Right lung (tissue), 5 donors: ENCODE measurements around the gene TRIM65. TPM values are rescaled to one million over a fixed set of nuclear protein-coding genes. Genes with fewer than 3 reads are reported as not detected.
"Not testable (repeated sequence)": the region's sequence is repeated elsewhere in the genome, so short reads cannot be mapped to it uniquely, and the experiment has no call there.

Experiments
- DNase-seq, 2 donors: peaks; one replicate each; pipeline ENCODE4 v3.0.0-alpha.2; 2013
- polyA plus RNA-seq, 5 donors: library from polyadenylated mRNA; unstranded; fragments of 120-200 nt; gene quantifications; one replicate each; pipeline versions ENCODE4 v1.2.1 to v1.2.3, GENCODE V29; 2013; ENCODE audit warnings: inconsistent platforms in 1 of 5, low replicate concordance in 1 of 5; ENCODE audit not compliant: insufficient read length in 5 of 5, insufficient read depth in 1 of 5

Gene TRIM65
- polyA plus RNA-seq, 5 donors, result 12.8 to 26.7 (median 20.8) TPM

DNA sequence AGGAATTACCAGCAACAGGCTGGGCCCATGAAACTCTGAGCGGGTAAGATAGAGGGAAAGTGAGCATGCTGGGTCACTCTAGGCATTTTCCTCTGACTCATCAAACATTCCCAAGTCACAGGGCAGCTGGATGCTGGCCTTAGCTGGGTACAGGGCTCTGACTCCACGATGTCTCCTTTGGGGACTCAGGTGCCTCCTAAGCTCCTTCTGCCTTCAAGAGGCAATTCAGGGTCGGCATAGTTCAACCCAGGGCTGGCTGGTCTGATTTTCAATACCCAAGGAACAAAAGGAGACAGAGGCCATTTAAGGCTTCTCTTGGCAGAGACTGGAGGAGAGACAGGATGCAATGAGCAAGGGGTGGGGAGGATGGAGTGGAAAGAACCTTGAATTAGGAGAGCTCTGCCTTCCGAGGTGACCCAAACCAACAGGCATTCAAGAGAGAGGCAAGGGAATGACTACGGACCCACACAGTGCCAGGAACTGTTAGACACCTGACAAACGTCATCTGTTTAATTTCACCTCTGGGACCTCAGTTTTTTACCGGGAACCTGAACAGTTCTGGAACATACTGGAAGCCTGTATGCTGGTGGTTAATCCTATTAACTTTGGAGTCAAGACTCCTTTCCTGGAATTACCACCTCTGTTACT is 42.5 kb downstream of the TRIM65 start:
- no peak for DNase-seq

DNA sequence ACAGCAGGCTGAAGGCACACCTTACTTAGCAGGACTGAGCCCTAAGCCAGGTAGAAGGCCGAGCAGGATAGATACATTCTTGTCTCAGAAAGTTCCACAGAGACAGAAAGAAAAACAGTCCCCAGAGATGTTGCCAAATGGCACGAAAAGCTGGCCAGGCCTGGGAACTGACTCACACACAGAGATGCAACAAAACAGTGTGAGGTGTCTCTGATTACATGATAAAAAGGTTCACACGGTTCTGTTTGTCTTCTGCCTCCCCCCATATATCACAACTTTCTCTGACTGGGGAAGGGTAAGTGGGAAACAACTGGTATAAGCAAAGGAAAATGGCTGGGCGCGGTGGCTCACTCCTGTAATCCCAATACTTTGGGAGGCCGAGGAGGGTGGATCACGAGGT is 43.3 kb downstream of the TRIM65 start:
- DNase-seq, result no peak

DNA sequence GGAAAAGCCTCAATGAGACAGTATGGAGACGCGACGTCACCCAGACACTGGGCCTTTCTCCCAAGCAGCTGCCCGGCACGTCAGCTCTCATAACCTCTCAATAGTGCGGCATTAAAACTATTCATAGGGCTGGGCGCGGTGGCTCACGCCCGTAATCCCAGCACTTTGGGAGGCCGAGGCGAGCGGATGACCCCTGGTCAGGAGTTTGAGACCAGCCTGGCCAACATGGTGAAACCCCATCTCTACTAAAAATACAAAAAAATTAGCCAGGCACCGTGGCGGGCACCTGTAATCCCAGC is 45.1 kb downstream of the TRIM65 start:
- DNase-seq, result not testable (repeated sequence)

DNA sequence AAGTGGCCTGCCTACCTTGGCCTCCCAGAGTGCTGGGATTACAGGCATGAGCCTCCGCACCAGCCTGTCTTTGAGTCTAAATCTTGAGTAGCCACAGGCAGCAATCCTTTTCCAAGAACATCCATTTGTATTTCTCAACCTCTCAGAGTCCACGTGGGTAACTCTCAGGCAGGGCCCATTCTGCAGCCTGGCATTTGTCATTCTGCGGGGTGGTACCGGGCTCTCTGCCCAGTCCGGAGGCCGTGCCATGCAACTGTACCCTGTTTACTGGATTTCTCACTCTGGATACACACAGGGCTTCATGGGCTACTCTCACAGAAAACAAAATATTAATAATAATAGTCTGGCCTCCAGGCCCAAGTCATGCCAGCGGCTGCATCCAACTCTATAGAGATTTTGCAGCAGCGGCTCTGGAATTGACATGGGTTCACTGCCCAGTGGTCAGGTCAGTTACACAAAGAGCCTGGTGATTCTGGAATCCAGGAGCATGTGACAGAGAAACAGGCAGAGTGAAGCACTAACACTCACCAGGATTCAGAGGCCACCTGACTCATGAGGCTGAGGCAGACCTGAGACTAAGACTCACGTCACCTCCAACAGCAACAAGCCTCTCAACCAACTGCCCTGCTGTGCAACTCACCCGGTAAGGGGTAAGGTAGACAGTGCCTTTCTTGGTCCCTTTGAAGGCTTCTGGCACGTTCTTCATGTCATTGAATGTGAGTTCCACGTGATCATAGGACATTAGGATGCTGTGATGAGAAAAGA is 45.6 kb downstream of the TRIM65 start:
- DNase-seq, result no peak

DNA sequence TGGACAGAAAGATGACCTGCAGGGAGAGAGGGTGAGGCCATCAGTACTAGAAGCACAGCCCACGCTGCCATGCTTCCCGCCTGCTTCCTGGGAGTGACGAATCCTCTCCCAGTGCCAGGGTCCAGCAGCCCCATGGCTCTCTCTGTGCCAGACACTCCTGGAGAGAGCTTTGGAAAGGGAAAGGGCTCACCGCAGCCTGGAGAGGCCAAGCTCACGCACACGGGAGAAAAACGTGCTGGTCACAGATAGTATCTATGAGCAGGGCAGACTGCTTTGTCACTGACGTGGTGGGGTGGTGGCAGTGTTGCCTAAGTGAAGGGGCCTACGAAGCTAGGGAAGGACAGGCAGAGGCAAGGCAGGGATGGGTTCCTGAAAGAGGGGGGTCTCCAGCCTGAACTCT is 47.0 kb downstream of the TRIM65 start:
- no peak for DNase-seq

DNA sequence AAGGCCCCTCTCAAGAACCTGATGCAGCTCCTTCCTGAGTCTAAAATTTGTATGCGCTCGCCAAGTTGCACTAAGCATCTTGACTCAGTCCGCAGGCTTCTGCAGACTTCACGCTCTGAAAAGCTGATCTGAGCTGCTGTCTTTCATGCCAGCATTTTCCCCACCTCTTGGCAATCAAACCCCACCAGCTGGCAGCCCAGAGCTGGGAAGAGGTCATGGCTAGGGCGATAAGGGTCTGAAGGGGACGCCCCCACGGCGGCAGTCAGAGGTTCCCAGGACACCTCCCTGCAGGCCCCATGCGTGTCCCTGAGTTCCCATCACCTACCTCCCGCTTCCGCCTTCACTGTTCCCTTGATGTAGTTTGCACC is 47.5 kb downstream of the TRIM65 start:
- DNase-seq, result no peak

DNA sequence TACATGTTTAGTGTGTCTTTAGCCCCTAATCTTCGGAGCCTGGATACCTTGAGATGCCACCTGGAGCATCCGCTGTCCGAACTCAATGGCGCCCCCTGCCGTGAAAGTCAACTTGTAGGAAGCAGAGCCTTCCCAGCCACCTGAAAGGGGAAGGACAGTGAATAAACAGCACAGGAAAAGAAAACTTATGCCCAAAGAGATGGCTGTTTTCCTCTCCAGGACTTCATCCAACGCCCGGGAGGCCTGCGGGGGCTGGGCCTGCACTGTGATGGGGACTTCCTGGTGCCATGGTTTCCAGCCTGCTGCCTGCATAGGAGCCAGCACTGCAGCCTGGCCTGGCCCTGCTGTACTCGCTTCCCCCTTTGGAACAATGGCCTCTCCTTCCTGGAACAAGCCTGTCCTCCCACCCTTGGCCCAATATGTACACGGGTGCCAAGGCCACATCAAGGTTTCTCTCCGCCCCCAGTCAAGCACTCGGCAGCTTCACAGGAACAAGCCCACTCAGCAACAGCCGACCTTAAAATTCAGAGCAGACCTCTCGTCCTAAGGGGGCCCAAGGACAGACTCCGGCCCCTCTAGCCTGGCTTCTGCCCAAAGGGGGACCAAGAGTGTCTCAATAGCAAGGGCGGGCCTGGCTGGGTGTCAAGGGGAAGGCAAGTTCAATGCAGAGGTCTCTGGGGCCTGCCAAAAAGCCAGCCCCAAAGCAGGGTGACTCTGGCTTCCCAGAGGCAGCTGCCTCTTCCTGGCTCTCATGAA is 48.0 kb downstream of the TRIM65 start:
- DNase-seq, result no peak

DNA sequence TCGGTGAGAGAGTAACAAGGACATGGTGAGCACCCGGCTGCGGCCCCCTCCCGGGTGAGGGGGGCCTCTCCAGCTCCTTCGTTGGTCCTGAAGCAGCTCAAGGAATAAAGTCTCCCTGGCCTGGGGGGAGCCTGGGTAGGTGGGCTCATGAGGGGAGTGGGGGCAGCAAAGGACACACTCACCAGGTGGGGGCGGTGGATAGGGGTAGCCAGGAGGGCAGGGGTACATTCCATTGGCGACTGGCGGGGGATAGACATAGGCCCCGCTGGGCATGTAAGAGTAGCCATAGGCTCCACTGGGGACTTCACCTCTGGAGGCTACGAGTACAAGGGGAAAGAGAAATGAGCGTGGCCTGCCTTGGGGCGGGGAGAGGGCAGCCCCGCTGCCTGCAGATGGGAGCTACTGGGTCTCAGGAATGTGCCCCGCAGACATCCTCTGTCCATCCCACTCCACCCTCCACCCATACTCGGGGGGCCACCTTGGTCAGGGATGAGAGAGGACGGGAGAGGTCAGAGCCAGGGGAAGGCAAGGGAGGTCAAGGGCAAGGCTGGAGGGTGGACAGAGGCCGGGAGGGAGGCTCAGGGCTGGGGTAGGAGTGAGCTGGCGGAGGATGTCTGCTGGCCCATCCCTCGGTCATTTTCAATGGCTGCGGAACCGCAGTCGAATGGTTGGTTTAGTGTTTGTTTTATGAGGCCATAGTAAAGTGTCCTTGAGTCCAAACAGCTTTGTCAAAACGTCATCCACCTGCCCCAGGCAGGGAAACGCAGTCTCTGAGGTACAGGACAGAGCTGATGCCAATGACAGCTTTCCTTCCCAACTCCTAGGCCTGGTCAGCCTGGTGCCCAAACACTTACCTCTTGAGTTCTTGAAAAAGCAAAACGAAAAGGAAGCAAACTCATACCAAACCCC is 48.9 kb downstream of the TRIM65 start:
- no peak for DNase-seq

DNA sequence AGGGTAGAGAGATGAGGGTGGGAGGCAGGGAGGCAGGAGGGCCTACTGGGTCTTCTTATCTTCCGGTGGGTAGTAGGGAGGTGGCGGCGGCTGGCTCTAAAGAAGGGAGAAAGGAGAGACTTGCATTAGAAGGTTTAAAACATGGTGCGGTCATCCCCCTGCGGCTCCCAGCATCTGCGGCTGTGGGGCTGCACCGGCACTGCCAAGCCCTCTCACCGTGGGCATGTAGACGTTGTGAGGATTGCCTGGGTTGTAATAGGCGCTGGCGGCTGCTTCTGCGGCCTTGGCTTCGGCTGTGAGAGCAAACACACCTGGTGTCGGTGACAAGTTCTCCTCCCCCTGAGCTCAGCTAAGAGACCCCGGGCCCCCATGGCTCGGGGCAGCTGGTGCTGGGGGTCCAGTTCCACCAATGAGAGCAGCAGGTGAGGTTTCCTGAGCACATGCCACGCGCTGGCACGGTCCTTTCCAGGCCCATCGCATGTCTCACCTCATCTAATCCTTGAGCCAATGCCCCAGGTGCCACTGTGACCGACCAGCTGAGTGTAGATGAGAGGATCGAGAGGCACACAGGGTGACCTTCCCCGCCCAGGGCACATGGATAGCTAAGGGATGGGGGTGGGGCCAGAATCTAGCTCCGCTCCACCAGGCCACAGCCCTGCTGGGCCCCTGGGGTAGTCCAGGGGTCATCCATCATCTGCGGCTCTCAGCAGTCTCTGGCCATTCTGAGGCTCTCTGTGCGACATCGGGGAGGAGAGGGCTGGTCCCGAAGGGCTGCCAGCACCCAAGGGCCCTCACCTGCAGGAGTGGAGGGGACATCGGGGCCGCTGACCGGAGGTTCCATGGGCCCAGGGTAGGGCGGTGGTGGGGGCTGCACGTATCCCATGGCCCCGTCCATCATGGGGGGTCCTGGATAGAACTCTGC is 49.8 kb downstream of the TRIM65 start:
- DNase-seq, result no peak

DNA sequence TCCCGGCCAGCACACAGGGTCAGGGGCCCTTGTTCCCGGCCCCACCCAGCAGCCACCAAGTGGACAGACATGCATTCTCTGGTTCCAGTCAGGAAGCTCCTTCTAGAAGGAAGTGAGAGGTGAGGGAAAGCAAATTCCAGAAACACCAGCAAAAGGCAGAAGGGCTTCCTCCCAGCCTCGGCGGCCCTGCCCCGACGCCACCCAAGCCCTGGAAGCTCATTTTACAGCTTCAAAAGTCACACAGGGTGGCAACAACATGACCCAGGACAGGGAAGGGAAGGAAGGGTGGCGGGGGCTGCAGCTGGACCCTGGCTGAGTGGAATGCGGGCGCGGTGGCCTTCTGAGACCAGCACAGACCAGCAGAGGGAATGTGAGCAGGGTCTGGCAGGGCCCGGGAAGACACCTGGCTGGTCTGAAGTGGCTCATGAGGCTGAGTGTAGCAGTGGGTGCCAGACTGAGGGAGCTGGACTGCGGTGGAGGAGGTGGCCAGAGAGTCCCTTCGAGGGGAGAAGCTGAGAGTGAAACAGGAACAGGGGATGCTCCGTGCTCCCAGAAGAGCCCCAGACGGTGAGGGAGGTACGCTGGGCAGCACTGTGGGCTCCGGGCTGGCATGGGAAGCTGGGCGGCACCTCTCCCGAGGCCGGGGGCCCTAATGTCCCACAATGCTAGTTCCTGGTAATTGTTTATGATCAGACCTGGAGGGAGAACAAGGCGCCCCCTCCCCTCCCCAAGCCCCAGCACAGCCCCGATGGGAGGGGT is 50.6 kb downstream of the TRIM65 start:
- no peak for DNase-seq

DNA sequence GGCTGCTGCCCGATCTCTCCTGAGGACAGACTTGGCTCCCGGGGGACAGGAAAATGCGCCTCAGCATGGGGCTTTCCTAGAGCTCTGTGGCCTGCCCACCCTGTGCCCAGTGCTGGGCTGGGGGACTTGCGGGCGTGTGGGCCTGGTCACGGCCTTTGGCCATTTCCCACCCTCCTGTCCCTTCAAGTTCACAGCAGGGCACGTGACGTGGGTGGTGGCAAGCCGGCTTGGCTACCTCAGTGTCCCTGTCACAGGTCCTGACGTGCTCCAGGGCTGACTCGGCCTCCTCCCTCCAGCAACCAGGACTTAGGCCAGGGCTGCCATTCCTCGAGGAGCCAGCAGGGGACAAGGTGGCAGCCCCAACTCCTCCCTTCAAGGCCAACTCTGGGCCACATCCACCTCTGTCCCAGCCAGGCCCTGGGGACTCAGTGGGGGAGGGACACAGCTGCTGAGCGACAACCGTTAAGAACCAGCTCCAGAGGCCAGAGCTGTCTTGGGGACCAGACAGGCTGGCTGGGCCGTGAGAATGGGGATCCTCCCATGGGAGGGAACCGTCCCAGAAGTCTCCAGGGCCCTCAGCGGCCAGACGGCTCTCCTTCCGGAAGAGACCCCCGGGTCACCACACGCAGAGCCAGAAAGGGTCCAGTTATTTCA is 51.6 kb downstream of the TRIM65 start:
- DNase-seq, result no peak

DNA sequence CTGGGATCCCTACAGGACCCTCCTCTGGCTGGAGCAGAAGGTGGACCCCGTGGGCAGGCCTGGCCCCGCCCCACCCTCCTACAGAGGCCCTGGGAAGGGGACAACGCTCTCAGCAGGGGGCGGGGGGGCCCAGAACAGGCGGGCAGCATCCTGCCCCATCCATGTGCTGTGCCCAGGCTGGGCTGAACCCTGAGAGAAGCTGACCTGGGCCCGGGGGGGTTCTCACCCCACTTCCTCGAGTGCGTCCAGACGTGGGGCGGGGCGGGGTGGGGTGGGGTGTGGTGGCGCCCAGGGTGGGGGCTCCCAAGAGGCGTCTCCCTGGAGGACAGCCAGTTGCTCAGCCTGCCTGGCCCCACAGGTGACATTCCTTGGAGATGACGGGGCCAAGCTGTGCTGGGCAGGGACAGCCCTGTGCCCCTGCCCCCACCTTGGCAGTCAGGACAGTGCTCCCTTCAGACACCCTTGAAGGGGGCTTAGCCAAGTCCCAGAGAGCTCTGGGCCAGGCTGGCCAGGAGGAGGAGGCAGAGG is 52.2 kb downstream of the TRIM65 start:
- no peak for DNase-seq

DNA sequence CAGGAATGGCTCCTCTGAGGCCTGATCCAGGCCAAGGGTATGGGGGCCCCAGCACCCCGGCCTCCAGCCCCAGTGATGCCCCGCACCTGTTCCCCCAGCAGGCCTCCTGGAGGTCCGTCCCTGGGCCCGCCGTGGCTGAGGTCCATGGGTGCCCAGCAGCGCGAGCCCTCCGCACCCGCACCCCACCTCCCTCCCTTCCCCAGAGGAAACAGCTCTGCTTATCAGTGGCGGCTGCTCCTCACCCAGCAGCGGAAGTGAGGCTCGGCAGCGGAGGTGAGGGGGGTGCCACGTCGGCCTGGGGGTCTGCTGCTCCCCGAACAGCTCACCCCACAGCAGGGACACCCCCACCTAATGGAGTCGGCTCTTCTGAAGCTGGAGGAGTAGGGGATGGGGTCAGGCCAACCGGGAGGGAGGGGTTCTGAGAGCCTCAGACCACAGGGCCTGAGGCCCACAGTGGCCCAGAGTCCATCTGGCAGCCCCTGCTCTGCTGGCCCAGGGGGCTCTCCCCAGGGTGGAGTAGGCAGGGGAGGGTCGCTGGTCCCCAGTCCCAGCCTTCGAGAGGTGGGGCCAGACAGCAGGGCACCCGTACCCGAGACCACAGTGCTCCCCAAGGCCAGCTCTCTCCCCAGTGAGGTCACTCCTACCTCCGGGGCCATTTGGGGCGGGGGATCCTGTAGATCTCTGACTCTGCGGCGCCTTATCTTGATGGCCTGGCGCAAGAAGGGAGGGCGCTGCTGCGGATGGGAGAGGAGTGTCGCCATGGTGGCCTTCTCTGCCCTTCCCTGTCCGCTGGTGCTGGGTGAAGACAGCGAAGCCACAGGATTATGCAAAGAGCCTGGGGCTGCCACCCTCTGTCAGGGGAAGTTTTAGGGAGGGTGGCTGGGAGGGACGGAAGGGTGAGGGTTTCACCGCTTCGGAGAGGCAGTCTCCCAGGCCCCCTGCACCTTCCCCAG is 52.9 kb downstream of the TRIM65 start, which contains the start of gene UNC13D:
TSS of gene UNC13D (minus strand) at position 828 of the 953 bp plus-strand sequence. CDS start at position 761, 67 bp downstream.
- DNase-seq, result no peak

DNA sequence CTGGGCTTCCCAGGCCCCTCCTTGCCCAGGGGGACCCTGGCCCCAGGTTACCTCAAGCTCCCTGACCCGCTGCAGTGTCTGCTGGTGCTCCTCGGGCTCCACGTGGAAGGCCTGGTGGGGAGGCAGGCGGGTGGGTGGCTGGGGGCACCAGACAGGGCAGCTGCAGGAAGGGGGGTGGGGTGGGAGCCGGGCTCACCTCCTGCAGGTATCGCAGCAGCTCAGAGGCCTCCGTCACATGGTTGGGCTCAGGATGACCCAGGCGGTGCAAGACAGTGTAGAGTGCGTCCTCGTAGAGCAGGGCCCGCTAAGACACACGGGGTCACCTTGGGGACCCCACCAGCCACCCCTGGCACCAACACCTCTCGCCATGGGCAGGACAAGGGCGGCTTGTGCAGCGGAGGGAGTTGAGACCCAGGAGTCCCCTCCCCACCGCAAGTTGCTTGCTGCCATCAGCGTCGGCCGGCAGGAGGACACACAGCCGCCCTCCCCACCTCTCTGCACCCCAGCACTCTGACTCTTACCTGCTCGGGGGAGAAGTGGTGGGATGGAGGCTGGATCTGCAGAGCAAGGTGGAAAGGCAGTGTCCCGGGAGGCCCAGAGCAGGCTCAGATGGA is 53.7 kb downstream of the TRIM65 start:
- no peak for DNase-seq

DNA sequence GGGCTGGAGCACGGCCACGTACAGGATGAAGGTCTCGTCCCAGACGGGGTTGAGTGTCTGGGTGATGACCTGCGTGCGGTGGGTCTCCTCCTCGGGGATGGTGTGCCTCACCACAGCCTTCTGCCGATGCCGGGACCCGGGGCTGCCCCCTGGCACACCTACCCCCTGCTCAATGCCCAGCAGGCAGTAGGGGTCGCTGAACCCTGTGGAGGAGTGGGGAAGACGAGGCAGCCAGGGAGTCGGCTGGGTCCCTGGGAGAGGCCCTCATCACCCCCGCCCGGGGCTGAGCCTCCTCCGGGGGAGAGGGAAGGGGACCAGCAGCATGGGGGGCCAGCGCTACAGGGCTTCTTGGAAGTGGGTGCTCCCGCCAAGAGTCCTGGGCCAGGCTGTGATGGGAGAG is 54.3 kb downstream of the TRIM65 start:
- DNase-seq, result no peak

DNA sequence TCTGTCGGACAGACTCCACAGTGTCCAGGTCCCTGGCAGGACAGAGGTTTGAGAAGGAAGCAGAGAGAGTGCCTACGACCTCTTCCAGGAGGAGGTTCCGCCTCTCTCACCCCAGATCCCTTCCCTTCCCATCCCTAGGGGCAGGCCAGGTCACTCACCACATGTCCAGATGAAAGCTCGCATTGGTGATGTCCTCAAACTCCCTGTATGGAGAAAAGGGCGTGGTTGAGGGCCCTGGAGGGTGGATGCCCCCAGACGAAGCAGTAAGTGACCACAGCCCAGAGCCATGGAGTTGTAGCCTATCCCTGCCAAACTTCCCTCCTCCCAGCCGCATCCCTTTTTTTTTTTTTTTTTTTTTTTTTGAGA is 56.0 kb downstream of the TRIM65 start:
- DNase-seq, result no peak

DNA sequence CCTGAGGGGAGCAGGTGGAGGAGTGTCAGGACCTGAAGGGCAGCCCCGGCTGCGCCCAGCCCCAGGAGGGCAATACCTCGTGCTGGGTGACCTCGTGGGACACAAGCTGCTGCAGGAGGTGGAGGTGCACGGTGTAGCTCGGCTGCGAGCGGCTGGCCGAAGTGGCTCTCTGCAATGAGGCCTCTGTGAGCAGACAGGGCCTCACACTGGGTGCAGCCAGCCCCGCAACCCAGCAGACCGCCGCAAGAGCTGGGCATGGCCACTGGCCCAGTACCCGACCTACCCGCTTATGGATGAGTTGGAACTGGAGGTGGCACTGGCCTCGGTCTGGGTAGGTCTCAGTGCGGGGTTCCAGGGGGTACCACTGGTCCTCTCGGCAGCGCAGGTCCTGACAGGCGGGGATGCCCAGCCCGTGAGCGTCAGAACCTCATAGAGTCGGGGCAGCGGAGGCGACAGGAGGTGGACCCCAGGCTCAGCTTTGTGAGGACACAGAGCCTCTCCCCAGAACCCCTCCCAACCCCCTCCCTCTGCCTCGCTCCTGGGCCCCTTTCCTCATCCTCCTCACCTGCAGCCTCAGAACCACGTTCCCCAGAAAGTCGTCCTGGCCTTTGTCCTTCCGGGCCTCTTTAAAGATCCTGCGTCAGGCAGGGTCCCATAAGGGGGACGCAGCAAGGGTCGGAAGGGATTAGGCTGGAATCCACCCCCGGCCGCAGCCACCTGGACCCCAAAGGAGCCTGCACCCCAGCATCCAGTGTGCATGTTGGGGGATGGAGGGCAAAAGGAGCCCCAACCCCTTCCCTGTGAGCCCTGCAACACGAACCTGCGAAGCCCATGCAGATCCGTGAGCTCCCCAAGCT is 56.6 kb downstream of the TRIM65 start:
- no peak for DNase-seq
